Neutrophil (primary cell): Measurements from ENCODE around the gene REP15.

Experiments
- H3K27ac ChIP-seq: fragments of 200-600 bp; sonication (generic); 2 replicates; pipeline ENCODE4 v1.5.1; 2016; ENCODE audit warnings: mild to moderate bottlenecking, moderate library complexity
- H3K27me3 ChIP-seq: fragments of 200-600 bp; sonication (generic); 2 replicates; pipeline ENCODE4 v1.6.0; 2016; ENCODE audit warnings: mild to moderate bottlenecking
- H3K36me3 ChIP-seq: fragments of 200-600 bp; sonication (generic); 2 replicates; pipeline ENCODE4 v1.5.1; 2017
- H3K4me1 ChIP-seq, 2 experiments: fragments of 200-600 bp in 1 of 2; sonication (generic) in 1 of 2; 1 replicate in 1 of 2; 2 replicates in 1 of 2; pipeline versions ENCODE4 v1.5.1 to v1.6.1; 2013 to 2016; ENCODE audit warnings: low read depth in 1 of 2, low read length in 1 of 2, mild to moderate bottlenecking in 1 of 2, moderate library complexity in 1 of 2; ENCODE audit not compliant: control insufficient read depth in 1 of 2, insufficient read depth in 1 of 2
- H3K4me3 ChIP-seq, 2 experiments: fragments of 200-600 bp in 1 of 2; sonication (generic) in 1 of 2; 1 replicate in 1 of 2; 2 replicates in 1 of 2; pipeline ENCODE4 v1.5.1; 2013 to 2016; ENCODE audit warnings: low read depth in 1 of 2, low read length in 1 of 2, mild to moderate bottlenecking in 1 of 2, moderate library complexity in 1 of 2
- H3K9me3 ChIP-seq: fragments of 200-600 bp; sonication (generic); 2 replicates; pipeline ENCODE4 v1.5.1; 2016
- CTCF ChIP-seq: fragments of 200-600 bp; sonication (generic); IDR thresholded peaks from 2 replicates; pipeline ENCODE4 v1.5.1; 2016; ENCODE audit warnings: antibody characterized with exemption

REP15 gene

GRCh38 chr12:27673101-27673718 lies 23.0 kb upstream of the REP15 start:
- TF ChIP-seq CTCF = no peak
- H3K36me3 ChIP-seq = no peaks in the 10 kb centered on the region

GRCh38 chr12:27674989-27675388 lies 21.3 kb upstream of the REP15 start:
- no peak overlapping the region for H3K27ac ChIP-seq
- no peaks in the 10 kb centered on the region for H3K4me1 ChIP-seq
- no peak for TF ChIP-seq CTCF
- no peaks in the 10 kb centered on the region for H3K9me3 ChIP-seq
- H3K4me3 ChIP-seq = no peak overlapping the region
- H3K27me3 ChIP-seq = no peaks in the 10 kb centered on the region
- no peaks in the 10 kb centered on the region for H3K36me3 ChIP-seq

More at GRCh38 chr12:27673101-27673718, 23.0 kb upstream of the REP15 start:
- Histone ChIP-seq H3K27me3 (no peaks in the 10 kb centered on the region), H3K4me1 (no peaks in the 10 kb centered on the region), H3K4me3 (no peak overlapping the region), H3K9me3 (no peaks in the 10 kb centered on the region), H3K27ac (no peak overlapping the region)

- no peak for TF ChIP-seq CTCF
- Histone ChIP-seq H3K27me3 (no peaks in the 10 kb centered on the region), H3K36me3 (no peaks in the 10 kb centered on the region), H3K4me1 (peaks cover 2 to 9% of the 10 kb centered on the region in 2 experiments), H3K27ac (no peak overlapping the region), H3K9me3 (no peaks in the 10 kb centered on the region), H3K4me3 (no peak overlapping the region)
Observed at GRCh38 chr12:27680619-27681018, 15.6 kb upstream of the REP15 start.

- H3K36me3 ChIP-seq = no peaks in the 10 kb centered on the region
- no peak for TF ChIP-seq CTCF
- H3K9me3 ChIP-seq = no peaks in the 10 kb centered on the region
Observed at GRCh38 chr12:27682534-27682933, 13.7 kb upstream of the REP15 start.

GRCh38 chr12:27685274-27685673 lies 11.0 kb upstream of the REP15 start:
- no peak overlapping the region for H3K4me3 ChIP-seq
- no peaks in the 10 kb centered on the region for H3K9me3 ChIP-seq
- TF ChIP-seq CTCF = no peak
- H3K4me1 ChIP-seq = peaks cover 2 to 9% of the 10 kb centered on the region in 2 experiments
- H3K36me3 ChIP-seq = no peaks in the 10 kb centered on the region
- no peak overlapping the region for H3K27ac ChIP-seq
- no peaks in the 10 kb centered on the region for H3K27me3 ChIP-seq

More at GRCh38 chr12:27682534-27682933, 13.7 kb upstream of the REP15 start:
- H3K27me3 ChIP-seq = no peaks in the 10 kb centered on the region
- peaks cover 2 to 9% of the 10 kb centered on the region in 2 experiments for H3K4me1 ChIP-seq
- no peak overlapping the region for H3K4me3 ChIP-seq
- H3K27ac ChIP-seq = no peak overlapping the region
